PC-9 (cell line): ENCODE measurements around the gene ZFAND3. TPM values are rescaled to one million over a fixed set of nuclear protein-coding genes. Genes with fewer than 3 reads are reported as not detected.

Experiments used
- BruUV-seq: library from RNA; stranded (reverse); fragments of 400-500 nt; replicated peaks from 2 replicates; lab custom pipeline; 2021; lab: Mats Ljungman, UMichigan
- CTCF ChIA-PET: fragments of 300-600 bp; sonication (Branson Sonifier 250); formaldehyde crosslinking; loops from one replicate; lab custom pipeline; 2022; ENCODE audit warnings: antibody characterized with exemption; lab: Charles Lee
- POLR2A ChIA-PET: fragments of 300-600 bp; sonication (Branson Sonifier 250); formaldehyde crosslinking; loops from one replicate; lab custom pipeline; 2022; ENCODE audit warnings: antibody characterized with exemption; ENCODE audit not compliant: unreplicated experiment; lab: Charles Lee
- DNase-seq, 2 experiments: peaks; one replicate each; pipeline versions ENCODE4 v3.0.0 to v3.0.0-alpha.2; 2015 to 2022; ENCODE audit warnings: mixed read lengths in 1 of 2
- H2AFZ ChIP-seq: fragments of 200-600 bp; sonication (generic); 2 replicates; pipeline ENCODE4 v1.8.1; 2017; ENCODE audit warnings: antibody characterized with exemption
- H3F3A ChIP-seq: fragments of 200-600 bp; sonication (generic); 2 replicates; pipeline ENCODE4 v1.8.1; 2017; ENCODE audit warnings: antibody characterized with exemption, mild to moderate bottlenecking, low read depth; ENCODE audit not compliant: insufficient read depth
- H3K27ac ChIP-seq: fragments of 200-600 bp; sonication (generic); 2 replicates; pipeline ENCODE4 v1.6.1; 2016; ENCODE audit warnings: mixed run types
- H3K27me3 ChIP-seq: fragments of 200-600 bp; sonication (generic); 2 replicates; pipeline ENCODE4 v1.6.1; 2016; ENCODE audit warnings: low read depth, mixed run types; ENCODE audit not compliant: insufficient read depth
- H3K36me3 ChIP-seq: fragments of 200-600 bp; sonication (generic); 2 replicates; pipeline ENCODE4 v1.6.1; 2016; ENCODE audit warnings: low read depth, mixed run types
- H3K4me1 ChIP-seq: fragments of 200-600 bp; sonication (generic); replicated peaks from 2 replicates; pipeline ENCODE4 v1.6.1; 2016; ENCODE audit warnings: mixed run types; ENCODE audit not compliant: insufficient read depth
- H3K4me2 ChIP-seq: fragments of 200-600 bp; sonication (generic); 2 replicates; pipeline ENCODE4 v1.6.1; 2017; ENCODE audit warnings: mixed run types
- H3K4me3 ChIP-seq: fragments of 200-600 bp; sonication (generic); 2 replicates; pipeline ENCODE4 v1.6.1; 2016; ENCODE audit warnings: mixed run types
- H3K79me2 ChIP-seq: fragments of 200-600 bp; sonication (generic); 2 replicates; pipeline ENCODE4 v1.6.1; 2017; ENCODE audit warnings: low read depth, mixed run types
- H3K9me2 ChIP-seq: fragments of 200-600 bp; sonication (generic); 2 replicates; pipeline ENCODE4 v1.8.1; 2017; ENCODE audit warnings: mild to moderate bottlenecking; ENCODE audit not compliant: insufficient read depth
- H3K9me3 ChIP-seq: fragments of 200-600 bp; sonication (generic); 2 replicates; pipeline ENCODE4 v1.8.1; 2016; ENCODE audit warnings: low read depth; ENCODE audit not compliant: insufficient read depth
- H4K20me1 ChIP-seq: fragments of 200-600 bp; sonication (generic); 2 replicates; pipeline ENCODE4 v1.8.1; 2017; ENCODE audit not compliant: insufficient read depth
- CTCF ChIP-seq: fragments of 200-600 bp; sonication (generic); conservative IDR thresholded peaks from 2 replicates; pipeline ENCODE4 v1.6.1; 2017; ENCODE audit warnings: mixed run types, antibody characterized with exemption, mild to moderate bottlenecking, moderate library complexity
- EZH2 ChIP-seq: fragments of 200-600 bp; sonication (generic); IDR thresholded peaks from 2 replicates; pipeline ENCODE4 v1.8.0; 2017; ENCODE audit warnings: antibody characterized with exemption, low read depth
- intact Hi-C: fragments of 100-400 bp; cut with micrococcal nuclease; formaldehyde crosslinking; loops from one replicate; pipeline ENCODE4 v1.10.0; 2022; ENCODE audit not compliant: unreplicated experiment
- total RNA-seq: library from RNA; stranded (reverse); gene quantifications from 2 replicates; pipeline ENCODE4 v1.2.3, GENCODE V29; 2021

Gene ZFAND3
- total RNA-seq, 1 experiment from 2014 or later, result 46.8 TPM

DNA sequence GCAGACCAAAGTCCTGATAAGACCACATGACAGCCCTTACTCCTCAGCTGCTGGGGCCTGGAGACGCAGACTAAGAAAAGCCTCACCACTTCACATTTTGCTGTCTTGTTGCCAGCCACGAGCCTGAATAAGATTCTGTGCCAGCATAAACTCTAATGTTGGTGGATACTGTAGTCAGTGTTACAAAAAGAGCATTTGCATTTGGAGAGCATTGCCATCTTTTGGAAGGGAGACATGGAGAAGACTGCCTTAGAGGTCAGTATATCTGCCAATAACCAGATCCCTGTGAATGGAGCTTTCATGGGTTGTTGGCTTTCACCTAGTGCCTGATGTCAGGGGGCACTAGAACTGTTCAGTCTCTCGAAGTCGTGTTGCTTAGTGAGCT lies 315.2 kb downstream of the ZFAND3 start:
- Histone ChIP-seq H3K9me2 (no peaks in the 10 kb centered on the region), H2AFZ (no peak overlapping the region), H3K9me3 (no peaks in the 10 kb centered on the region), H3K27ac (peak overlapping the region; percentile 55), H3K79me2 (peaks cover 27% of the 10 kb centered on the region), H3K27me3 (no peaks in the 10 kb centered on the region), H3F3A (peaks cover 28% of the 10 kb centered on the region), H3K36me3 (no peaks in the 10 kb centered on the region), H3K4me1 (peaks cover 20% of the 10 kb centered on the region), H4K20me1 (peaks cover 3% of the 10 kb centered on the region; the same call in 1 of the 2 replicates), H3K4me2 (peak overlapping the region; percentile 55), H3K4me3 (no peak overlapping the region)
- TF ChIP-seq CTCF (no peak), EZH2 (no peak)
- BruUV-seq, result no TSS peak
- ChIA-PET CTCF (interaction anchor here (0.5 kb wide), 1 partner anchor 261 kb away, joined by 4 read pairs; no protein-coding TSS in a partner anchor), POLR2A (no interaction called here)
- DNase-seq, result no peak
- intact Hi-C loops, result loop anchor here (2.0 kb wide), 1 partner anchor 316 kb away; the partner anchor contains the start of gene ZFAND3

- POLR2A ChIA-PET, result no interaction called here
- no peak for DNase-seq
- no peak overlapping the region for H3K27ac ChIP-seq
- CTCF ChIA-PET, result no interaction called here
- H3K4me3 ChIP-seq, result no peak overlapping the region
- H3K36me3 ChIP-seq, result no peaks in the 10 kb centered on the region
- TF ChIP-seq EZH2, result no peak
- TF ChIP-seq CTCF, result no peak
- BruUV-seq, result no TSS peak
- H3K27me3 ChIP-seq, result no peaks in the 10 kb centered on the region
- H3K9me3 ChIP-seq, result no peaks in the 10 kb centered on the region
- H3K79me2 ChIP-seq, result peaks cover 21% of the 10 kb centered on the region; the same call in 1 of the 2 replicates
- peaks cover 20% of the 10 kb centered on the region for H3K4me1 ChIP-seq
- H3K4me2 ChIP-seq, result no peak overlapping the region
- intact Hi-C loops, result no loop called here
- peaks cover 3% of the 10 kb centered on the region; the same call in 1 of the 2 replicates for H4K20me1 ChIP-seq
- no peaks in the 10 kb centered on the region for H3K9me2 ChIP-seq
- no peak overlapping the region for H2AFZ ChIP-seq
- peaks cover 28% of the 10 kb centered on the region for H3F3A ChIP-seq
Observed at GRCh38 chr6:38136547-38136946, 317.0 kb downstream of the ZFAND3 start.

DNA sequence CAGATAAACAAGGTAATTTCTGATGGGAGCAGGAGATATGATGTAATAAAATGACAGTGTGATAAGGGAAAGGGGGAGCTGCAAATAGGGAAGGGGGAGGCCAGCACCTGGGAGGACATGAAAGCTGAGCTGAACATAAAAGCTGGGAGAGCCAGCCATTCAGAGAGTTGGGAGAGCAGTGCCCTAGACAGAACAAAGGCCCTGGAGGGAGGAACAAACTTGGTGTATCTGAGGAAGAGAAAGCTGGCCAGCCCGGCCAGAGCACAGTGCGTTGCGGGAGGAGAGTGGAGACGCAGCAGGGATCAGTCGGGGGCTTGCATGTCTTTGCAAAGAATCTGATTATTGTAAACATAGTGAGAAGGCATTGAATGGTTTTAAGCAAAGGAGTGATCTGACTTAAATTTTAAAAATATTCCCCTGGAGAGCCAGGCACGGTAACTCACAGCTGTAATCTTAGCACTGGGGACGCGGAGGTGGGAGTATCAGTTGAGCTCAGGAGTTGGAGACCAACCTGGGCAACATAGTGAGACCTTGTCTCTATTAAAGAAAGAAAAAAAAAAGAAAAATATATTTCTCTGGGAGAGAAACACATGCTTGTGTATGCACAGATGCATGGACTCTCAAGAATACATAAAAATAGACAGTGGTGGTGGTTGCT lies 318.2 kb downstream of the ZFAND3 start:
- no peaks in the 10 kb centered on the region for H3K9me3 ChIP-seq
- H3K4me3 ChIP-seq, result no peak overlapping the region
- peaks cover 20% of the 10 kb centered on the region for H3K4me1 ChIP-seq
- H3F3A ChIP-seq, result peaks cover 21% of the 10 kb centered on the region
- H3K79me2 ChIP-seq, result 0 out of 2 replicates have a peak, but pooled peaks cover 10% of the 10 kb centered on the region
- no peaks in the 10 kb centered on the region for H3K36me3 ChIP-seq
- DNase-seq, result no peak
- H3K9me2 ChIP-seq, result no peaks in the 10 kb centered on the region
- BruUV-seq, result no TSS peak
- intact Hi-C loops, result no loop called here
- H2AFZ ChIP-seq, result no peak overlapping the region
- ChIA-PET POLR2A (no interaction called here), CTCF (no interaction called here)
- H4K20me1 ChIP-seq, result peaks cover 3% of the 10 kb centered on the region; the same call in 1 of the 2 replicates
- H3K27ac ChIP-seq, result no peak overlapping the region
- H3K4me2 ChIP-seq, result no peak overlapping the region
- H3K27me3 ChIP-seq, result no peaks in the 10 kb centered on the region
- TF ChIP-seq EZH2 (no peak), CTCF (no peak)
